Measurements from ENCODE around the gene PHC2. TPM values are rescaled to one million over a fixed set of nuclear protein-coding genes. Genes with fewer than 3 reads are reported as not detected.

PHC2 gene
- total RNA-seq, 4 donors from 2014 or later: 70.2 to 114 (median 77.2) TPM

GRCh38 chr1:33394770-33395169, 36.1 kb downstream of the PHC2 start:
- intact Hi-C loops (cut with DNase I; ENCODE audit: low total_unique reads): loop anchor here (5.0 kb wide), 1 partner anchor 638 kb away; no protein-coding TSS in a partner anchor
- H3K4me3 ChIP-seq (ENCODE audit: low read depth, poor library complexity, severe bottlenecking): no peak overlapping the region
- TF ChIP-seq, protein P1, sequence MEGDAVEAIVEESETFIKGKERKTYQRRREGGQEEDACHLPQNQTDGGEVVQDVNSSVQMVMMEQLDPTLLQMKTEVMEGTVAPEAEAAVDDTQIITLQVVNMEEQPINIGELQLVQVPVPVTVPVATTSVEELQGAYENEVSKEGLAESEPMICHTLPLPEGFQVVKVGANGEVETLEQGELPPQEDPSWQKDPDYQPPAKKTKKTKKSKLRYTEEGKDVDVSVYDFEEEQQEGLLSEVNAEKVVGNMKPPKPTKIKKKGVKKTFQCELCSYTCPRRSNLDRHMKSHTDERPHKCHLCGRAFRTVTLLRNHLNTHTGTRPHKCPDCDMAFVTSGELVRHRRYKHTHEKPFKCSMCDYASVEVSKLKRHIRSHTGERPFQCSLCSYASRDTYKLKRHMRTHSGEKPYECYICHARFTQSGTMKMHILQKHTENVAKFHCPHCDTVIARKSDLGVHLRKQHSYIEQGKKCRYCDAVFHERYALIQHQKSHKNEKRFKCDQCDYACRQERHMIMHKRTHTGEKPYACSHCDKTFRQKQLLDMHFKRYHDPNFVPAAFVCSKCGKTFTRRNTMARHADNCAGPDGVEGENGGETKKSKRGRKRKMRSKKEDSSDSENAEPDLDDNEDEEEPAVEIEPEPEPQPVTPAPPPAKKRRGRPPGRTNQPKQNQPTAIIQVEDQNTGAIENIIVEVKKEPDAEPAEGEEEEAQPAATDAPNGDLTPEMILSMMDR (IDR thresholded peaks at IDR 0.05): no peak
- TF ChIP-seq POLR2A (IDR thresholded peaks at IDR 0.05): no peak
- 63 to 66% methylated on average over 5 of the region's 5 CpGs for WGBS, 2 donors
- DNase-seq (ENCODE audit: low spot score in 2 of 2): no peak

- intact Hi-C loops (cut with DNase I; ENCODE audit: low total_unique reads): no loop called here
Observed at GRCh38 chr1:33393991-33394390, 36.9 kb downstream of the PHC2 start.

DNA sequence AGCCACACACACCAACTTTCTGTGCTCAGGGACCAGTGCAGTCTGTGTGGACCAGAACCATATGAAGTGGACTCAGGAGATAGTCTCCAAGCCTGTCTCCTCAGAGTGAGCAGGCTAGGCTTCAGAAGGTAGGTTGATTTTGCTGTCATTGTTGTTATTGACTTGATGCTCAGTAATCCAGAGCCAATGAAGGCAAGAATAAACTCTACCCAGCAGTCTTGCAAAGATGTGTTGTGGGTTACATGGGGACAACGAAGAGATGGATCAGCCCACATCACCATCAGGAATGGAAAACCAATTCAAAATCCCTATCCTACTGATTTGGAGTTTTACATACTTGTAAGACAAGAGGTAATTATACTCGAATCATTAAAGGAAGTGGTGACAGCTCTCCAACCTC, 37.4 kb downstream of the PHC2 start:
- 77 to 78% methylated on average over 2 of the region's 2 CpGs for WGBS, 2 donors
- H3K4me3 ChIP-seq (ENCODE audit: low read depth, poor library complexity, severe bottlenecking): no peak overlapping the region
- intact Hi-C loops (cut with DNase I; ENCODE audit: low total_unique reads): no loop called here
- TF ChIP-seq POLR2A (IDR thresholded peaks at IDR 0.05): no peak
- TF ChIP-seq, protein P1 (IDR thresholded peaks at IDR 0.05): no peak
- no peak for DNase-seq (ENCODE audit: low spot score in 2 of 2)

More at GRCh38 chr1:33393991-33394390, 36.9 kb downstream of the PHC2 start:
- no peak for TF ChIP-seq POLR2A (IDR thresholded peaks at IDR 0.05)
- TF ChIP-seq, protein P1 (IDR thresholded peaks at IDR 0.05): no peak
- no peak for DNase-seq (ENCODE audit: low spot score in 2 of 2)
- H3K4me3 ChIP-seq (ENCODE audit: low read depth, poor library complexity, severe bottlenecking): no peak overlapping the region

GRCh38 chr1:33392639-33393038, 38.3 kb downstream of the PHC2 start:
- no peak overlapping the region for H3K4me3 ChIP-seq (ENCODE audit: low read depth, poor library complexity, severe bottlenecking)
- TF ChIP-seq, protein P1 (IDR thresholded peaks at IDR 0.05): no peak
- no peak for TF ChIP-seq POLR2A (IDR thresholded peaks at IDR 0.05)
- 39 to 45% methylated on average over 3 of the region's 3 CpGs for WGBS, 2 donors
- no peak for DNase-seq (ENCODE audit: low spot score in 2 of 2)
- intact Hi-C loops (cut with DNase I; ENCODE audit: low total_unique reads): no loop called here

- WGBS, 2 donors: 85 to 89% methylated on average over 8 of the region's 8 CpGs
- intact Hi-C loops (cut with DNase I; ENCODE audit: low total_unique reads): no loop called here
- TF ChIP-seq POLR2A (IDR thresholded peaks at IDR 0.05): no peak
- TF ChIP-seq, protein P1 (IDR thresholded peaks at IDR 0.05): no peak
- DNase-seq (ENCODE audit: low spot score in 2 of 2): no peak
- no peak overlapping the region for H3K4me3 ChIP-seq (ENCODE audit: low read depth, poor library complexity, severe bottlenecking)
Observed at GRCh38 chr1:33392206-33392605, 38.7 kb downstream of the PHC2 start.

DNA sequence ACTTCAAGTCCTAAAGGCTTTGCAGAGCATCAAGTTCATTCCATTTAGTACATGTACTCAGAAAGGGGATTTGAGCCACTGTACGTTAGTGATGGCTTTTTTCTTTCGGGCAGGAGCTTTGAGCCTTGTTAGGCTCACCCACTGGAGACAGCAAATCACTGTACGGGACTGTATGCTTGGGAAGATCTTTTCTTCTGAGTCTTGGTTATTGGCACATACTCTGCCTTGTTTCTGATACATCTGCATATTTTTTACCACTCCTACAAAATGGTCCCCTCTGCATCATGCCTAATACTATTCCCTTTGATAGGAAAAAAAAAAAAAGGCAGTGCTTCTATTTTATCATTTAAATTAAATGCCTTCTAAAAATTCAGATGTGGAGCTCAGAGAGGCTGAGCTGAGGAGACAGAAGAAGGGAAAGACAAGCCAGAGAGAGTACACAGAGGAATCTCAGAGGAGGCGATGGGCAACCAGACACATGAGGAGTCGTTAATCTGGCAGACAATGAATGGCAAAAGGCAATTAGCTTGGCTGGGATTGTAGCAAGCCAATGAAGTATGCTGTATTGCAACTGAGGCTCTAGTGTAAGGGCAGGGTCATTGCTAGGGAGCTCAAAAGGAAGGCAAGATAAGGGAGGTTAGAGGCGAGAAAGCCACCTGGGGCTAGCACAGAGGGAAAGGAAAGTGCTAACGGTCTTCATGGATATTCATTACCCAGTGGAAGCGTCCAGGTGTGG, 39.4 kb downstream of the PHC2 start:
- DNase-seq (ENCODE audit: low spot score in 2 of 2): no peak
- H3K4me3 ChIP-seq (ENCODE audit: low read depth, poor library complexity, severe bottlenecking): no peak overlapping the region
- WGBS, 2 donors: 70 to 74% methylated on average over 8 of the region's 8 CpGs
- intact Hi-C loops (cut with DNase I; ENCODE audit: low total_unique reads): no loop called here
- TF ChIP-seq, protein P1 (IDR thresholded peaks at IDR 0.05): no peak

Data from lower leg skin (tissue), 4 donors.